HG03442 (cell line): ENCODE results near the gene QSOX2.

Source experiments
- ATAC-seq: cut with Tn5 transposase; IDR thresholded peaks from one replicate; pipeline ENCODE4 v1.9.1; 2021; ENCODE audit warnings: mild to moderate bottlenecking, moderate library complexity; ENCODE audit not compliant: unreplicated experiment

The QSOX2 gene

GRCh38 chr9:136245219-136246150 is at the start of gene QSOX2:
Gene QSOX2, minus strand, starts transcription at chr9:136245812. Its CDS starts 9 bp downstream, at chr9:136245803.
- peak; percentile 54 for ATAC-seq

GRCh38 chr9:136295055-136295454 is 49.4 kb upstream of the QSOX2 start:
- ATAC-seq = no peak

- no peak for ATAC-seq
Measured at GRCh38 chr9:136294437-136294836, 48.8 kb upstream of the QSOX2 start.

GRCh38 chr9:136293476-136294077 is 48.0 kb upstream of the QSOX2 start:
- ATAC-seq = no peak

GRCh38 chr9:136292591-136293448 is 47.2 kb upstream of the QSOX2 start:
- no peak for ATAC-seq

- no peak for ATAC-seq
Measured at GRCh38 chr9:136292026-136292538, 46.5 kb upstream of the QSOX2 start.

- ATAC-seq = no peak
Measured at GRCh38 chr9:136291306-136292025, 45.9 kb upstream of the QSOX2 start.

- ATAC-seq = no peak
Measured at GRCh38 chr9:136290508-136291000, 44.9 kb upstream of the QSOX2 start.

GRCh38 chr9:136289651-136290507 is 44.3 kb upstream of the QSOX2 start:
- no peak for ATAC-seq

GRCh38 chr9:136287960-136288753 is 42.5 kb upstream of the QSOX2 start:
- no peak for ATAC-seq

- ATAC-seq = no peak
Measured at GRCh38 chr9:136286987-136287379, 41.4 kb upstream of the QSOX2 start.

- ATAC-seq = no peak
Measured at GRCh38 chr9:136286359-136286986, 40.9 kb upstream of the QSOX2 start.

- ATAC-seq = no peak
Measured at GRCh38 chr9:136285501-136286358, 40.1 kb upstream of the QSOX2 start.

GRCh38 chr9:136284951-136285350 is 39.3 kb upstream of the QSOX2 start:
- no peak for ATAC-seq

- no peak for ATAC-seq
Measured at GRCh38 chr9:136284311-136284710, 38.7 kb upstream of the QSOX2 start.

- ATAC-seq = peak; percentile 77
Measured at GRCh38 chr9:136283291-136284235, 38.0 kb upstream of the QSOX2 start.
